Inflammatory macrophage treated with lipopolysaccharide for 4 hours (primary cell): ENCODE measurements around the gene ERFL.
A peak's percentile ranks its signal among the peaks of the same experiment; 100 is the strongest.
"Not testable (repeated sequence)": the region's sequence is repeated elsewhere in the genome, so short reads cannot be mapped to it uniquely, and the experiment has no call there.

ENCODE experiments used
- DNase-seq: peaks from one replicate; pipeline ENCODE4 v3.0.0-alpha.2; 2020

The ERFL gene

DNA sequence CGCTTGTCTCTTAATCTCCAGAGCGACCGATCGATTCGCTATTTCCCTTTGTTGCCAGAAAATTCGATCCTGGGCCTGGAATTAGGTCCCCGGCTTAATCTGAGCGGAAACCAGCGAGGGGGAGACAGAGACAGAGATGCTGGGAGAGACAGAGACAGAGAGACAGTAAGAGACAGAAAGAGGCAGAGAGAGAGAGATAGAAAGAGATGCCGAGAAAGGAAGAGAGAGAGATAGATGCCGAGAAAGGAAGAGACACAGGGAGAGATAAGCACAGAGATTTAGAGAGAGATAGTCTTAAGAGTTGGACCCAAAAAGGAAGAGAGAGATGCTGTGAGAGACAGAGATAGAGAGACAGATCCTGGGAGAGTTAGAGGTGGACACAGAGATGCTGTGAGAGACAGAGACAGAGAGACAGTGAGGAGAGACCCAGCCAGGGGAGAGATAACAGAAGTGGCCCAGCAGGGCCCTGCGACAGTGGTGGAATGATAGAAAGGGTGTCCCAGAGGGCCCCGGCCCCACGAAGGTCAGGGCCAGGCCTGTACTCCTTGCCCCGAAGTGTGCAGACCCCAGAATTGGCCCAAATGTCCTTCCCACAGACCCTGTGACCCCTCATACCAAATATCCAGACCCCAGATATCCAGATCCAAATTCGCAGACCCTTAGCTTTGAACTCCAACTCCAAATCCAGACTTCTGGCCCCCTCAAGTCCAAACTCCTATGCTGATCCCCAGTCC lies 1.3 kb downstream of the ERFL start:
- no peak for DNase-seq

DNA sequence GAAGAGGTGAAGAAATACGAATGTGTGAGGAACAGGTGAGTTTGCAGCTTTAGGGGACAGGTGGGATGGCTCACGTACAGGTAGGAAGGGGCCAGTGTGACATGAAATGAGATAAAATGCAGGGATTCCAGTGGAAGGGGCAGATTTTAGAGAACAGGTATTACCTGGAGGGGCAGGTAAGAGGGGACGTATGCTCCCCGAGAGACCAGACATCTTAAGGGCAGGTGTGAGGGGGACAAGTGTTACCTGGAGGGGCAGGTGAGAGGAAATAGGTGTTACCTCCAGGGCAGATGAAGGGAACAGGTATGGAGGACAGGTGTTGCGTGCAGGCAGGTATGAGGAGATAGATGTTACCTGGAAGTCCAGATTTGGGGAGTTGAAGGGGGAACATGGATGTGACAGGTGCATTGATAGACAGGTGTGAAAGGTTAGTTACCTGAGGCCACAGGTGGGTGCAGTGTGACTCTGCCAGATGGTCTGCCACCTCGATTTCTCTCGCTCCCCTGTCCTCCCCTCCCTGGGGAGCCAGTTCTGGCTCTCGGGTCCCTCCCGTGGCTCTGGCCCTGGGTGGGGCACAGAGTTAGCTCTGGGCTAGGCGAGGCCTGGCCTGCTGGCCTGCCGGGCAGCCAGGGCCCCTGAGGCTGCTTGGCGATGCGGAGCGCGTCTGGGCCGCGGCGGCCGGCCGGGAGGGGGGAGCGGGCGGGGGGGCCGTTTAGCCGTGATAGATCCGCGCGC lies 2.1 kb downstream of the ERFL start:
- no peak for DNase-seq

DNA sequence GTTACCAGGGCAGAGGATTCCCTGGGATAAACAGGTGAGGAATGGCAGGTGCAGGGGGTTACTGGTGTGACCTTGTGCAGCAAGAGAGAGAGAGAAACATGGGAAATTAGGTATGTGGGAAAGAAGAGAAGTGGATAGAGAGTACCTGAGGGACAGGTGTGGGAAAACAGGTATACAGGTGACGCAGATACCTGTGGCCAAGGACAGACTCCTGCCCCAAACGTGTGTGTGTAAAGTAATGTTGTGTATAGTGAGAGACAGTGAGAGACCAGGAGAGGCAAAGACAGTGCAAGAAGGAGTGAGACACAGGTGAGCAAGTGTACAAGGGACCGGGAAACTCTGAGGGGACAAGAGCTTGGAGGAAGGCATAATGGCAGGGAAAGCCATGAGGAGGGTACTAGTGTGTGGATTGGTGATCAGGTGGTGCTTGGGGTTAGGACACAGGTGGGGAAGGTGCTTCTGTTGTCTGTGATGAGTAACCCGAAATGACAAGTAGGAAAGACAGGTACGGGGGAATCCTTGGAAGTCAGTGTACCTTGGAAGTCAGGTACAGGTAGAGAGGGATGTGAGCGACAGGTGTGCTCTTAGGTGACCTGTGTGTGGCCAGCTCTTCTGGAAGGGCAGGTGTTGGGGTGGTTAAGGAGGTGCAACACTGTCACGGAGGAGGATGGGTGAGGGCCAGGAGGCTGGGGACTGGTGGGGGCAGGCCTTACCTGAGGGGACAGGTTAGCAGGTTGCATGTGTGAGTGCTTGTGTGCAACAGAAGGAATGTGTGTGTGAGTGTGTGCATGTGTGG lies 2.8 kb downstream of the ERFL start:
- DNase-seq = no peak

DNA sequence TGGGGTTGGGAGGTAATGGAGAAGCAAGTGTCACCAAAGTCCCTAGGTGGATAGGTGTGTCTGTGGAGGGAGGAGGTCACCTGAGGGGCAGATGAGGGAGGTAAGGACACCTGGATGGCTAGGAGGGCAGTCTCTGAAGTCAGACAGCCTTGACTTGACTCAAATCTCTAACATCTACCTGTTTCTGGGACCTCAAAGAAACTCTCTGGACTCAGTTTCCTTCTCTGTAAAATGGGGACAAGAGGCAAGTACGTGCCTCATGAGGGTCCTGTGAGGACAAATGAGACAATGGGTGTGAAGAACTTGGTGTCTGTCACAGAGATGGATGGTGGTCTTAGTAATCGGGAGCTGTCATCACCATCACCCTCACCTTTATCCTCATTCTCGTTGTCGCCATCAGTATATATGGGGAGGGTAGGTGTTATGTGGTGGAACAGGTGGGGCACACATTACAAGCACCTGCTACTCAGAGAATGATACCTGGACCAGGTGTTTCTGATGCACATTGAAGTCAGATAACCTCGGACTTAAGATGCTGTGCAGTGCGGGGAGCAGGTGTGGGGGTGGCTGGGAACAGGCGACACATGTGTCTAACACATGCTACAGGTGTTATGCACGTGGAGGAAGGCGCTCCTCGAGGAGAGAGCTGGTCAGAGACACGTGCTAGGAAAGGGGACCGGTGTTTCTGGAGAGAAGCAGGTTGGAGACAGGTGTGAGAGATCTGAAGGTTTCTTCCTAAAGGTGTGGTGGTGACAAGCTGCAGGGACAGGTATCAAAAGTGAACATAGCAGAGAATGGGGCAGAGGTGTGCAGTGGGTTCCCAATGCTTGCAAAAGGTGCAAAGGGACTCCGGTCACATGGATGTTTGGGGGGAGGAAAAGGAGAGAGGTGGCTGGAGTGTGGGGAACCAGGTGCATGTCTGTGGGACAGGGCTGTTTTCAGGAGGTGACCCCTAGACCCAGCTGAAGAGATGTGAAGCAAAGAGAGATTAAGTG lies 3.8 kb downstream of the ERFL start:
- no peak for DNase-seq

DNA sequence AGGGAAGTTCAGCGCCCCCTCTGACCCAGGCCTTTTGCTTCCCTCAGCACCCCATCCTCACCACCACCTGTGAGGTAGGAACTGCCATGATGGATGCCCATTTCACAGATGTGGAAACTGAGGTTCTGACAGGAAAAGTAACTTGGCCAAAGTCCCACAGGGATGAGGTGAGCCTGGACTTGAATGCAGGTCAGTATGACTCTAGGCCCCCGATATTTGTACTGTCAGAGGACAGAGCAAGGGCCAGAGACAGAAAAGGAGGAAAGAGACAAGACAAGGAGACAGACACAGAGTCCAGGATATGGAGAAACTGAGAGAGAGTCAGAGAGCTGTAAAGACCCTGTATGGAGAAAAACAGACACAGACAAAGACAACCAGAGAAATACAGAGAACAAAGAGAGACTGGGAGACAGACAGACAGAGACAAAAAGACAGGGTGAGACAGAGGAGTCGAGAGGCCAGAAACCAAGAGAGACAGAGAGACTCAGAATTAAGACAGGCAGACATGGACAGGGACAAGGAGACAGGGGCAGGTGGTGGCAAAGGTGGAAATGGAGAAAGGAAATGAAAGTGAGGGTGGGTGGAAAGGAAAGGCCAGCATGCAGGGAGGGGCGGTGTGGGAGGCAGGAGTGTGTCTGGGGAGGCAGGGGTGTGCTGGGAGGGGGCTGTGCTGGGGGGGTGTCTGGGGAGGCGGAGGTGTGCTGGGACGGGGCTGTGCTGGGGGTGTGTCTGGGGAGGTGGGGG lies 5.0 kb downstream of the ERFL start:
- no peak for DNase-seq

DNA sequence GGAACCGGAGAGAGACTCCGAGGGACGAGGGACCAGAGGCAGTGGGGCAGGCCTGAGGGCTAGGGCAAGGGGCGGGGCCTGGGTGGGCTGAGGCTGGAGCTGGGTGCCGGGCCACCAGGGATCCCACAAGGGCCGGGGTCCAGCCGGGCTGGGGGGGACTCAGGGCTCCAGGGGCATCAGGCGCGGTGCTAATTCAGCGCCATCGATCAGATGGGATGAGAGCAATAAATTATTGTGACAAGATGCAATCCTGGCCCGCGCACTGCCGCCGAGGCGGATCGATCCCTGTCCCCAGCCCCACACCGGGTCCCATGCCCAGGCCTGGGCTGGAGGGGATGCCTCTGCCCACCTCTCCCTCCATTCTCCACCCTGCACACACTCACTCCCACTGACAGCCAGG lies 5.7 kb downstream of the ERFL start:
- no peak for DNase-seq

DNA sequence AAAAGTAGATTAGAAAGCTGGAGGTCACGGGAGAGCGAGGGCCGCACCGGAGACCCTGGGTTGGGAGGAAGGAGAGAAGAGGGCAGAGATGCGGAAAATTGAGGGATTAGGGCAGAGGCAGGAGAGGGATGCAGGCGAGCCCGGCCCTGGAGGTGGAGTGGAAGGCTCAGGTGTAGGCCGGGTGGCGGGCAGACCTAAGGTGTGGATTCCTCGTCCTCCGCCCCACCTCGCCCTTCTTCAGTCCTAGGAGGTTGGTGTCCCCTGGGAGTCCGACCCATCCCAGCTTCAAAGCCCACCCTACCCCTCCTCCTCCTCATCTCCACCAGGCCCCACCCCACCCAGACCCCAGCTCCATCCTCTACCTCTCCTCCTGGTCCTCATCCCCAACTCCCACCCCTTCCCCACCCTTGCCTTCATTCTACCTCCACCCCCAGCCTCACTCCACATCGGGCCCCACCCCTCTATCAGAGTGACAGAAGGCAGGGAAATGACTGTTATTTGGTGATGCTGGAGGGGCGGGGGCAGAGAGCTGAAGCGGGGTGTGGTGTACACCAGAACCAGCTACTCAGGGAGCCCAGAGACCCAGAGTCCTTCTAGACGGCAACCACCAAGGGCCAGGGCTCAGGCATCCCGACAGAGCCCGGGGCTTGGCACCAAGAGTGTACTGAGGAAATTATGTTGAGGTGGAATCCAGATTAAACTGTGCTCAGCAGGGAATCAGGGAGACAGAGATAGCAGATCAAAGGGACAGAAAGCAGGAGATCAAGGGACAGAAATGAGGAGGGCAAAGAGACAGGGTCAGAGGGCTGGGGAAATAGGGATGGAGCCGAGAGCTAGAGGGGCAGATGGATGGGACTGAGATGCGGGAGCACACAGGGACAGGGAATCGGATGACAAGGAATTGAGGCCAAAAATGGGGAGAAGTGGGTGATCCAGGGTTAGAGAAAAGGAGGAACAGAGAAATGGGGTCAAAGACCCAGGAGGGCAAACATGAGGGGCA lies 6.4 kb downstream of the ERFL start:
- no peak for DNase-seq

DNA sequence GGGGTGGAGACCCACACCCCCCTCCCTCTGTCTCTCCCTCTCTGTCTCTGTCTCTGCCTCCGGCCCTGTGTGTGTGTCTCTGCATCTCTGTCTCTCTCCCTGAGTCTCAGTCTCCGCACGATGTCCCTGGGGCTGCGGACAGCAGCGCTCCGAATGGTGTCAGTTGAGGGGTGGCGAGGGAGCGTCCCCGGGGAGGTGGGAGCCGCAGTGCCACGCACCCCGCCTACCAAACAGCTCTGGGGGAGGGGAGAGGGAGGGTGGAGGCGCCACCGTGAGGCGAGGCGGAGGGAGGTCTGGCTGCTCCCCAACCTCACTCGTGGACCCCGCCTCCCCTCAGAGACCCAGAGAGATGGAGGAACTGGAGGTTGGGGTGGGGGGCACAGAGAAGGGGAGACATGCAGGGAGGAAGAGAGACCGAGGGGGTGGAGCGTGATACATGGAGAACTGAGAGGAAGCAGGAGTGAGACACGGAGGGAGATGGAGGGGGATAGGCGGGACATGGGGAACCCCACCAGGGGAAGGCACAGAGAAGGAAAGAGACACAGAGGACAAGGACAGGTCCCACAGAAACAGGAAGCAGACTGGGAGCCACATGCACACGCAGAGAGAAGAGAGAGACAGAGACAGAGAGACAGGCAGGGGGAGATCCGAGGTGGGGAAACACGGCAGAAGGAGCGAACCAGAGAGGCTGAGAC lies 7.2 kb downstream of the ERFL start:
- DNase-seq = peak; percentile 23

DNA sequence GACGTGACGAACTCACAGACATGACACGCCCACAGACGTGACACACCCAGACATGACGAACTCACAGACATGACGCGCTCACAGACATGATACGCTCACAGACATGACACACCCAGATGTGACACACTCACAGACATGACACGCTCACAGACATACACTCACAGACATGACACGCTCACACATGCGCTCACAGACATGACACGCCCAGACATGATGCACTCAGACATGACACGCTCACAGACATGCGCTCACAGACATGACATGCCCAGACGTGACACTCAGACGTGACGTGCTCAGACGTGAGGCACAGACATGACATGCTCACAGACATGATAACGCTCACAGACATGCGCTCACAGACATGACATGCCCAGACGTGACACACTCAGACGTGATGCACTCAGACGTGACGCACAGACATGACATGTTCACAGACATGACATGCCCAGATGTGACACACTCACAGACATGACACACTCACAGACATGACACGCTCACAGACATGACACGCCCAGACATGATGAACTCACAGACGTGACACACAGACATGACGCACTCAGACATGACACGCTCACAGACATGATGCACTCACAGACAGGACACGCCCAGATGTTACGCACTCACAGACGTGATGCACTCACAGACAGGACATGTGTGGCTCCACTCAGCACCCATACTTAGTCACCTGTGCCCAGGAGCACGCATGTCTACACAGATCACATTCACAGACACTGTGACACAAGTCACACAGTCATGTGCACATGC lies 8.1 kb downstream of the ERFL start:
- no peak for DNase-seq

DNA sequence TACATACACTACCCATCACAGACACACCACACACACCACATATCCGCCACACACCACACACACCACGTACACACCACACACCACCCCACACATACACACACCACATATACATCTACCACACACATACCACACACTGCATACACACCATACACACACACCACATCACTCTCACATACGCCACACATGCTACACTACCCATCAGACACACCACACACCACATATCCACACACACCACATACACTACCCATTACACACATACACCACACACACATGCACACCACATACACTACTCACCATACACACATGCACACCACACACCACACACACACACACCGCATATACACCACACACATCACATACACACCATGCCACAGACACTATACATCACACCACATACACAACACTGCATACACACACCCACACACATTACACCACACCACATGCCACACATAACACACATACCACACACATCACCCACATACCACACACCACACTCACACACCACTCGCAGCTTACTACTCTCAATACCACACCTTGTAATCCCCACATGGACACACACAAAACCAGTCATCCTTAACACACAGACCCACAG lies 9.5 kb downstream of the ERFL start:
- DNase-seq = no peak

DNA sequence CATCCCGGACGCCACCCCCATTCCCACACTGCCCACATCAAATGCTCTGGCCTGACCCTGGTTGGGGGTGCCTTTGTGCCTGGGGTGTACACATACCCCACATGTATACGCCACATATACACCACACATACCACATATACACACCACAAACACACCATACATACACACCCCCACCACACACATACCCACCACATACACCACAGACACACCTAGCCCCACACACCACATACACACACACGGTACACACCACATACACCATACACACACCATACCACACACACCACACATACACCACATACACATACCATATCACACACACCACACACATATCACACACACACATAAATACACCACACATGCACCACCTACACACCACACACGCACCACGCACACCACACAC lies 10.2 kb downstream of the ERFL start:
- DNase-seq = no peak

DNA sequence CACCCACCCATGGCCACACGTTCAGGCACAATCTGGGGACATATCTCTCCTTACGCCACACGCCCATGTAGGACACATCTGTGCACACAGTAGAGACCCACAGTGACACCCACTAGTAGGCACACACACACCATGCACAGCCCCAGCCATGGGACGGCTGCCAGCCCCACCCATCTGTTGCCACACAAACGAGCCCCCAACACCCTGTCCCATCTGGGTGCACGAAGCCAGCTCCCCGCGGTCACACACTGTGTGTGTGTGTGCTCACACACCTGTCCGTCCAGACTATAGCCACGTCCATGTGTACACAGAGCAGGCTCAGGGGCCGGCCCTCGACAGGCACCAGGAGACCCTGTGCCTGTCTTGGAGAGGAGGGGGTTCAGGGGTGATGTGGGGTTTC lies 10.6 kb downstream of the ERFL start:
- DNase-seq = no peak

DNA sequence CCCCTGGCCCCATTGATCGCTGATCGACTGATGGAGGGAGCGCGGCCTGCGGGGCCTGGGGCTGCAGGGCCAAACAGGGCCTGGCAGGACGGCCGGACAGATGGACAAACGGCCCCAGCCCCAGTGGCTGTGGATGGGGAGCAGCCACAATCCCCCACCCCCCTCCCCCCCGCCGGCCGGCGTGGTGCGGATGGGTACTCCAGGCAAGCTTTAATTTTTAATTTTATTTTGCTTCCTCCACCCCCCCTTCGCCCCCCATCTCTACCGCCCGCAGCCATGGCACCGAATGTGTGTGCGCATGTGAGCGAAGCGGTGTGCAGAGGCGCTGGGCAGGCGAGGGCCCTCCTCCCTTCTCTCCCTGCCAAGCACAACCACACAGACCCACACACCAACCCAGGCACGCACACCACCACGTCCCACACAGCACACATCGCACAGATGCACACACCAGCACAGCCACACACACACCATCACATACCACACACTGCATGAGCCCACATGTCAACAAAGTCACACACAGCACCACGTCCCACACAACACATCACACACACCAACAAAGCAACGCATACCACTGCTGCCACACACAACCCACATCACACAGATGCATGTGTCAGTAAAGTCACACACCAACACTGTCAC lies 12.4 kb downstream of the ERFL start:
- no peak for DNase-seq

DNA sequence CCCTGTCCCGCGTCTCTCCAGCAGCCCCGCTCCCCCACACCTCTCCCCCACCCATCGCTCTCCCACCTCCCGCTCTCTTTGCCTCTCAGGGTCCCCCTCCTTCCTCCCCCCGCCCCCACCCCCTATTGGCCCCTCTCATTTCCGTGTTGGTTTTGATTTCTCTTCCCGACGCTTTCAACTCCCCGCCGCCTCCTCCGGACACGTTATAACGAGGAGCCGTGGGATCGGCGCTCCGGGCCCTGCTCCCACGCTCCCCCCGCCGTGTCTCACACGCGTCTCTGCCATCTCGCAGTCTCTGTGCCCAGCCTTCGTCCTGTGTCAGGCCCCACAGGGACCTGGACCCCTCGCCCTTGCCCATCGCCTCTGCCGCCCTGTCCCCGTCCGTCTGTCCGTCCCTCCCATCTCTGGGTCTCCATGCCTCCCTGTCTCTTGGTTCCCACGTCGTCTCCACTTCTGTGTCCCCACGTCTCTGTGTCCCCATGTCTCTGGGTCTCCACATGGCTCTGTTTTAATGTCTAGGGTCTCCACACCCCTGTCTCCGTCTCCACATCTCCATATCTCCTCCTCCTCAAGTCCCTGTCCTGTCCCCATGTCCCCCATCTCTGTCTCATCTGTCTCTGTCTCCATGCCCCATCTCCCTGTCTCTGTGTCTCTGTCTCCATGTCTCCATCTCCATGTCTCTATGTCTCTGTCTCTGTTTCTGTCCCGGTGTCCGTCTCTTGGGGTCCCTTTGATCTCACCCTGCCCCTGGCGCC lies 13.1 kb downstream of the ERFL start:
- DNase-seq = no peak

DNA sequence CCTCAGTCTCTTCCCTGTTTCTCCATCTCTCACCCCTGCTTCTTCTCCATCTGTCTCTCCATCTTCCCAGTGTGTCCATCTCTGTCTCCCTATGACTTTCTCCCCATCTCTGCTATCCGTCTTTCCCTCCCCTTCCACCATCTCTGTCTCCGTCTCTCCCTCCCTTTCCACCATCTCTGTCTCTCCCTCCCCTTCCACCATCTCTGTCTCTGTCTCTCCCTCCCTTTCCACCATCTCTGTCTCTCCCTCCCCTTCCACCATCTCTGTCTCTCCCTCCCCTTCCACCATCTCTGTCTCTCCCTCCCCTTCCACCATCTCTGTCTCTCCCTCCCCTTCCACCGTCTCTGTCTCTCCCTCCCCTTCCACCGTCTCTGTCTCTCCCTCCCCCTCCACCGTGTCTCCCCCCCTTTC lies 13.8 kb downstream of the ERFL start:
- not testable (repeated sequence) for DNase-seq

DNA sequence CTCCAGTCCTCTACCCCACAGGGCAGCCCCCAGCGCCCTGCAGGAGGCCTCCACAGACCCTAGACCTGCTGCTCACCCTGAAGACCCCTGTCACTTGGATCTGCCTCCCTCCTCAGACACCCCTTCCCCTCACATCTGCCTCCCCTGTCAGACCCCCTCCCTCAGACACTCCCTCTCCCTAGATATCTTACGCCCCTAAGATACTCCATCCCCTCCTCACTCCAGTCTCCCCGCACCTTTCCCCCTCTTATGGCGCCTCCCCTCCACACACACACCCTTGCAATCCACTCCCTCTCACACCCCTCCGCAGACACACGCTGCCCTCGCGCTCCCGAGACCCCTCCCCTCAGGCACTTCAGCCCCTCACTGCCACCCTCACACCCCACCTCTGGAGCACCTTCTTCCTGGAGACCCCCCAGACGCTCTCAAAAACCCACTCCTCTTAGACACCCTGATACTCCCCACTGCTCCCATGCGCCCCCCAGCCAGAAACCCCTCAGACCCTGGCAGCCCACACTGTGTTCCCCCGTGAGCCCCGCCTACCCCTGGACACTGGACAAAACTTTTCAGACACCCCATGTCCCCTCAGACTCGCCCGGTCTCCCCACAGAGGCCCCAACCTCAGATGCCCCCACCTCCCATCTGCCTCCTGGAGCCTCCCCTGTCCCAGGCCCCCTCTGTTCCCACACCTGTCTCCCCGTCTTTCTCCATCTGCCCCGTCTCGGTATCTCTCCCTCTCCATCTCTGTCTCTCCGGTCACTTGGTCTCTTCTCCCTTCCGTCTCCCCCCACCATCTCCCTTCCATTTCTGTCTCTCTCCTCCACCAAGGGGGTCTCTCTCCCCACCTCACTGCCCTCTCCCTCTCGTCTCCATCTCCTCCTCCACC lies 14.5 kb downstream of the ERFL start:
- no peak for DNase-seq
